Panc1 (cell line): ENCODE data around the gene CLSTN3. TPM values are rescaled to one million over a fixed set of nuclear protein-coding genes. Genes with fewer than 3 reads are reported as not detected.

Source experiments
- ATAC-seq: fragments of 200-7000 bp; cut with Tn5 transposase; 2 replicates; pipeline ENCODE4 v1.9.1; 2020; ENCODE audit warnings: mild to moderate bottlenecking, moderate library complexity
- BruUV-seq: library from RNA; stranded (reverse); fragments of 400-500 nt; replicated peaks from 2 replicates; lab custom pipeline; 2021; lab: Mats Ljungman, UMichigan
- CTCF ChIA-PET: fragments of 300-600 bp; sonication (Branson Sonifier 250); formaldehyde crosslinking; loops from one replicate; lab custom pipeline; 2022; ENCODE audit warnings: antibody characterized with exemption; lab: Charles Lee
- POLR2A ChIA-PET: fragments of 300-600 bp; sonication (Branson Sonifier 250); formaldehyde crosslinking; loops from one replicate; lab custom pipeline; 2022; ENCODE audit warnings: antibody characterized with exemption; lab: Charles Lee
- DNase-seq: peaks from one replicate; pipeline ENCODE4 v3.0.0-alpha.2; 2010; ENCODE audit warnings: low read depth, low spot score
- H3K27ac ChIP-seq: 2 replicates; pipeline ENCODE4 v1.5.1; 2011; ENCODE audit warnings: mild to moderate bottlenecking, low read length, inconsistent platforms
- H3K27me3 ChIP-seq: fragments of 200-500 bp; sonication (Bioruptor generic); 2 replicates; pipeline ENCODE4 v1.6.0; 2014; ENCODE audit warnings: low read length, inconsistent platforms; ENCODE audit not compliant: control insufficient read depth, insufficient read depth
- H3K36me3 ChIP-seq: fragments of 200-500 bp; sonication (Bioruptor generic); 2 replicates; pipeline ENCODE4 v1.5.1; 2014; ENCODE audit warnings: inconsistent platforms, mild to moderate bottlenecking, low read length, moderate library complexity; ENCODE audit not compliant: control insufficient read depth, insufficient read depth
- H3K4me1 ChIP-seq: 2 replicates; pipeline ENCODE4 v1.5.1; 2011; ENCODE audit warnings: inconsistent platforms, mild to moderate bottlenecking, low read length, moderate library complexity; ENCODE audit not compliant: control insufficient read depth, insufficient read depth
- H3K4me3 ChIP-seq, 2 experiments: 2 replicates each; pipeline ENCODE4 v1.5.1; 2011 to 2012; ENCODE audit warnings: low read depth in 2 of 2, low read length in 2 of 2, mild to moderate bottlenecking in 2 of 2, inconsistent platforms in 1 of 2, moderate library complexity in 1 of 2
- H3K9me3 ChIP-seq: fragments of 200-500 bp; sonication (Bioruptor generic); 2 replicates; pipeline ENCODE4 v1.5.1; 2014; ENCODE audit warnings: low read depth, mild to moderate bottlenecking, inconsistent platforms, low read length, moderate library complexity; ENCODE audit not compliant: control insufficient read depth, insufficient read depth
- POLR2AphosphoS5 ChIP-seq: IDR thresholded peaks from 2 replicates; pipeline ENCODE4 v1.6.1; 2012; ENCODE audit warnings: mild to moderate bottlenecking, low read depth, low read length, moderate library complexity
- SIN3A ChIP-seq: IDR thresholded peaks from 2 replicates; pipeline ENCODE4 v1.6.1; 2012; ENCODE audit warnings: low read depth, mild to moderate bottlenecking, low read length, moderate library complexity, borderline replicate concordance; ENCODE audit not compliant: insufficient read depth
- TCF7L2 ChIP-seq: IDR thresholded peaks from 2 replicates; pipeline ENCODE4 v1.6.1; 2011; ENCODE audit warnings: mild to moderate bottlenecking, low read depth, low read length, inconsistent platforms
- in situ Hi-C: cut with HindIII; loops from 2 replicates; pipeline ENCODE4 v1.10.0; 2016; ENCODE audit warnings: low sequenced_read_pairs, low pct_unique_long_range_greater_than_20kb
- intact Hi-C: fragments of 100-400 bp; cut with micrococcal nuclease; formaldehyde crosslinking; loops from one replicate; pipeline ENCODE4 v1.10.0; 2022; ENCODE audit not compliant: unreplicated experiment
- total RNA-seq: library from RNA; stranded (reverse); gene quantifications from one replicate; pipeline ENCODE4 v1.2.1, GENCODE V29; 2021; ENCODE audit not compliant: unreplicated experiment
- TF ChIP-seq, protein P1 (sequence below), 2 experiments: IDR thresholded peaks; 2 replicates each; pipeline ENCODE4 v1.6.1; 2011 to 2012; ENCODE audit warnings: low read depth in 2 of 2, control low read depth in 1 of 2, low read length in 1 of 2, mild to moderate bottlenecking in 1 of 2, moderate library complexity in 1 of 2; ENCODE audit not compliant: insufficient read depth in 1 of 2
- TF ChIP-seq, protein P2 (sequence below): fragments of 450-650 bp; IDR thresholded peaks from 2 replicates; pipeline ENCODE4 v1.5.1; 2017; ENCODE audit warnings: mild to moderate bottlenecking

Gene CLSTN3
- total RNA-seq, 1 experiment from 2014 or later = 5.9 TPM

- ChIA-PET POLR2A (no interaction called here), CTCF (no interaction called here)
- DNase-seq (no peak), ATAC-seq (no peak)
- no TSS peak for BruUV-seq
- H3K9me3 ChIP-seq = peaks cover 7% of the 10 kb centered on the region; the same call in 1 of the 2 replicates
- H3K4me3 ChIP-seq = no peak overlapping the region
- no peaks in the 10 kb centered on the region for H3K27me3 ChIP-seq
- intact Hi-C loops = loop anchor here (10.0 kb wide), 1 partner anchor 166 kb away; the partner anchor contains the start of genes C12orf57 and RNU7-1
- TF ChIP-seq SIN3A (no peak), TCF7L2 (no peak), POLR2AphosphoS5 (no peak)
- TF ChIP-seq, protein P1, sequence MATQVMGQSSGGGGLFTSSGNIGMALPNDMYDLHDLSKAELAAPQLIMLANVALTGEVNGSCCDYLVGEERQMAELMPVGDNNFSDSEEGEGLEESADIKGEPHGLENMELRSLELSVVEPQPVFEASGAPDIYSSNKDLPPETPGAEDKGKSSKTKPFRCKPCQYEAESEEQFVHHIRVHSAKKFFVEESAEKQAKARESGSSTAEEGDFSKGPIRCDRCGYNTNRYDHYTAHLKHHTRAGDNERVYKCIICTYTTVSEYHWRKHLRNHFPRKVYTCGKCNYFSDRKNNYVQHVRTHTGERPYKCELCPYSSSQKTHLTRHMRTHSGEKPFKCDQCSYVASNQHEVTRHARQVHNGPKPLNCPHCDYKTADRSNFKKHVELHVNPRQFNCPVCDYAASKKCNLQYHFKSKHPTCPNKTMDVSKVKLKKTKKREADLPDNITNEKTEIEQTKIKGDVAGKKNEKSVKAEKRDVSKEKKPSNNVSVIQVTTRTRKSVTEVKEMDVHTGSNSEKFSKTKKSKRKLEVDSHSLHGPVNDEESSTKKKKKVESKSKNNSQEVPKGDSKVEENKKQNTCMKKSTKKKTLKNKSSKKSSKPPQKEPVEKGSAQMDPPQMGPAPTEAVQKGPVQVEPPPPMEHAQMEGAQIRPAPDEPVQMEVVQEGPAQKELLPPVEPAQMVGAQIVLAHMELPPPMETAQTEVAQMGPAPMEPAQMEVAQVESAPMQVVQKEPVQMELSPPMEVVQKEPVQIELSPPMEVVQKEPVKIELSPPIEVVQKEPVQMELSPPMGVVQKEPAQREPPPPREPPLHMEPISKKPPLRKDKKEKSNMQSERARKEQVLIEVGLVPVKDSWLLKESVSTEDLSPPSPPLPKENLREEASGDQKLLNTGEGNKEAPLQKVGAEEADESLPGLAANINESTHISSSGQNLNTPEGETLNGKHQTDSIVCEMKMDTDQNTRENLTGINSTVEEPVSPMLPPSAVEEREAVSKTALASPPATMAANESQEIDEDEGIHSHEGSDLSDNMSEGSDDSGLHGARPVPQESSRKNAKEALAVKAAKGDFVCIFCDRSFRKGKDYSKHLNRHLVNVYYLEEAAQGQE (IDR thresholded peaks at IDR 0.05; ENCODE audit: insufficient read depth in 1 of 2, low read depth in 2 of 2, low read length in 1 of 2) = no peak
- TF ChIP-seq, protein P2, sequence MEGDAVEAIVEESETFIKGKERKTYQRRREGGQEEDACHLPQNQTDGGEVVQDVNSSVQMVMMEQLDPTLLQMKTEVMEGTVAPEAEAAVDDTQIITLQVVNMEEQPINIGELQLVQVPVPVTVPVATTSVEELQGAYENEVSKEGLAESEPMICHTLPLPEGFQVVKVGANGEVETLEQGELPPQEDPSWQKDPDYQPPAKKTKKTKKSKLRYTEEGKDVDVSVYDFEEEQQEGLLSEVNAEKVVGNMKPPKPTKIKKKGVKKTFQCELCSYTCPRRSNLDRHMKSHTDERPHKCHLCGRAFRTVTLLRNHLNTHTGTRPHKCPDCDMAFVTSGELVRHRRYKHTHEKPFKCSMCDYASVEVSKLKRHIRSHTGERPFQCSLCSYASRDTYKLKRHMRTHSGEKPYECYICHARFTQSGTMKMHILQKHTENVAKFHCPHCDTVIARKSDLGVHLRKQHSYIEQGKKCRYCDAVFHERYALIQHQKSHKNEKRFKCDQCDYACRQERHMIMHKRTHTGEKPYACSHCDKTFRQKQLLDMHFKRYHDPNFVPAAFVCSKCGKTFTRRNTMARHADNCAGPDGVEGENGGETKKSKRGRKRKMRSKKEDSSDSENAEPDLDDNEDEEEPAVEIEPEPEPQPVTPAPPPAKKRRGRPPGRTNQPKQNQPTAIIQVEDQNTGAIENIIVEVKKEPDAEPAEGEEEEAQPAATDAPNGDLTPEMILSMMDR = no peak
- H3K27ac ChIP-seq = no peak overlapping the region
- in situ Hi-C loops = no loop called here
- H3K4me1 ChIP-seq = peaks cover 5% of the 10 kb centered on the region; the same call in 1 of the 2 replicates
- no peaks in the 10 kb centered on the region; the same call in 1 of the 2 replicates for H3K36me3 ChIP-seq
Measured at GRCh38 chr12:7110661-7111060, 19.5 kb upstream of the CLSTN3 start.

- BruUV-seq = no TSS peak
- ATAC-seq (no peak), DNase-seq (no peak)
- H3K4me1 ChIP-seq = peaks cover 5% of the 10 kb centered on the region; the same call in 1 of the 2 replicates
- H3K36me3 ChIP-seq = no peaks in the 10 kb centered on the region; the same call in 1 of the 2 replicates
- H3K4me3 ChIP-seq = no peak overlapping the region
- no peak for TF ChIP-seq POLR2AphosphoS5
- TF ChIP-seq, protein P1 (IDR thresholded peaks at IDR 0.05; ENCODE audit: insufficient read depth in 1 of 2, low read depth in 2 of 2, low read length in 1 of 2) = no peak
- TF ChIP-seq, protein P2 = no peak
- TF ChIP-seq SIN3A = no peak
- TF ChIP-seq TCF7L2 = no peak
- no peak overlapping the region for H3K27ac ChIP-seq
- ChIA-PET POLR2A (no interaction called here), CTCF (interaction anchor here (1.0 kb wide), 1 partner anchor 52 kb away, joined by 3 read pairs; the partner anchor contains the start of gene C1S)
- no peaks in the 10 kb centered on the region for H3K9me3 ChIP-seq
- in situ Hi-C loops = no loop called here
- H3K27me3 ChIP-seq = no peaks in the 10 kb centered on the region
- intact Hi-C loops = loop anchor here (10.0 kb wide), 1 partner anchor 167 kb away; the partner anchor contains the start of genes C12orf57 and RNU7-1
Measured at GRCh38 chr12:7112041-7112440, 18.1 kb upstream of the CLSTN3 start.
